ENCODE measurements around the gene SMKR1.
"Not testable (repeated sequence)": the region's sequence is repeated elsewhere in the genome, so short reads cannot be mapped to it uniquely, and the experiment has no call there.

The SMKR1 gene

GRCh38 chr7:129501760-129502707, at the start of gene SMKR1:
SMKR1 (plus strand) TSS chr7:129502531; CDS start chr7:129502825, 294 bp downstream.
- FAIRE-seq, result no peak

- FAIRE-seq, result no peak
Observed at GRCh38 chr7:129452589-129453231, 49.6 kb upstream of the SMKR1 start.

- FAIRE-seq, result no peak
Observed at GRCh38 chr7:129453510-129454248, 48.7 kb upstream of the SMKR1 start.

- FAIRE-seq, result no peak
Observed at GRCh38 chr7:129454249-129454551, 48.1 kb upstream of the SMKR1 start.

GRCh38 chr7:129456421-129456820, 45.9 kb upstream of the SMKR1 start:
- no peak for FAIRE-seq

- no peak for FAIRE-seq
Observed at GRCh38 chr7:129457101-129457500, 45.2 kb upstream of the SMKR1 start.

GRCh38 chr7:129458171-129458570, 44.2 kb upstream of the SMKR1 start:
- FAIRE-seq, result no peak

- no peak for FAIRE-seq
Observed at GRCh38 chr7:129461809-129462208, 40.5 kb upstream of the SMKR1 start.

- no peak for FAIRE-seq
Observed at GRCh38 chr7:129462420-129462819, 39.9 kb upstream of the SMKR1 start.

- FAIRE-seq, result no peak
Observed at GRCh38 chr7:129464194-129464593, 38.1 kb upstream of the SMKR1 start.

- no peak for FAIRE-seq
Observed at GRCh38 chr7:129465080-129465479, 37.3 kb upstream of the SMKR1 start.

- FAIRE-seq, result no peak
Observed at GRCh38 chr7:129466796-129467195, 35.5 kb upstream of the SMKR1 start.

GRCh38 chr7:129468087-129468486, 34.2 kb upstream of the SMKR1 start:
- FAIRE-seq, result no peak

- no peak for FAIRE-seq
Observed at GRCh38 chr7:129468547-129468946, 33.8 kb upstream of the SMKR1 start.

GRCh38 chr7:129469930-129470329, 32.4 kb upstream of the SMKR1 start:
- no peak for FAIRE-seq

GRCh38 chr7:129470411-129470810, 31.9 kb upstream of the SMKR1 start:
- FAIRE-seq, result no peak

- no peak for FAIRE-seq
Observed at GRCh38 chr7:129471402-129471827, 30.9 kb upstream of the SMKR1 start.

- not testable (repeated sequence) for FAIRE-seq
Observed at GRCh38 chr7:129475931-129476330, 26.4 kb upstream of the SMKR1 start.

GRCh38 chr7:129476398-129476797, 25.9 kb upstream of the SMKR1 start:
- FAIRE-seq, result not testable (repeated sequence)

- FAIRE-seq, result no peak
Observed at GRCh38 chr7:129479831-129480230, 22.5 kb upstream of the SMKR1 start.

- FAIRE-seq, result no peak
Observed at GRCh38 chr7:129480674-129481363, 21.5 kb upstream of the SMKR1 start.

- not testable (repeated sequence) for FAIRE-seq
Observed at GRCh38 chr7:129481376-129481775, 21.0 kb upstream of the SMKR1 start.

GRCh38 chr7:129482781-129483180, 19.6 kb upstream of the SMKR1 start:
- FAIRE-seq, result no peak

Data from TTC549 (cell line).